Astrocyte of the cerebellum (primary cell): ENCODE data around the gene ADAMTS2.
"Not testable (repeated sequence)": the region's sequence is repeated elsewhere in the genome, so short reads cannot be mapped to it uniquely, and the experiment has no call there.

ENCODE experiments used
- DNase-seq: peaks from one replicate; pipeline ENCODE4 v3.0.0-alpha.2; 2011; ENCODE audit warnings: low read depth
- H3K4me3 ChIP-seq: 2 replicates; pipeline ENCODE4 v1.5.1; 2011; ENCODE audit warnings: mild to moderate bottlenecking, low read depth, low read length, moderate library complexity
- CTCF ChIP-seq: IDR thresholded peaks from 2 replicates; pipeline ENCODE4 v1.5.1; 2012; ENCODE audit warnings: low read length, low read depth, moderate library complexity, mild to moderate bottlenecking; ENCODE audit errors: missing control alignments
- in situ Hi-C: cut with HindIII; loops from 2 replicates; pipeline ENCODE4 v1.10.0; 2017; ENCODE audit warnings: low sequenced_read_pairs

Gene ADAMTS2

GRCh38 chr5:179112469-179113142 is 232.7 kb downstream of the ADAMTS2 start:
- H3K4me3 ChIP-seq = no peak overlapping the region
- TF ChIP-seq CTCF = no peak
- in situ Hi-C loops = no loop called here
- no peak for DNase-seq

GRCh38 chr5:179111267-179112207 is 233.7 kb downstream of the ADAMTS2 start:
- no peak overlapping the region for H3K4me3 ChIP-seq

GRCh38 chr5:179110528-179110927 is 234.7 kb downstream of the ADAMTS2 start:
- in situ Hi-C loops = no loop called here
- DNase-seq = no peak
- TF ChIP-seq CTCF = no peak
- no peak overlapping the region for H3K4me3 ChIP-seq

More at GRCh38 chr5:179111267-179112207, 233.7 kb downstream of the ADAMTS2 start:
- DNase-seq = no peak
- in situ Hi-C loops = no loop called here
- TF ChIP-seq CTCF = no peak

GRCh38 chr5:179101282-179101681 is 244.0 kb downstream of the ADAMTS2 start:
- H3K4me3 ChIP-seq, DNase-seq, in situ Hi-C loops: not testable (repeated sequence)

GRCh38 chr5:179089502-179089901 is 255.8 kb downstream of the ADAMTS2 start:
- H3K4me3 ChIP-seq = no peak overlapping the region
- in situ Hi-C loops = no loop called here
- no peak for TF ChIP-seq CTCF
- DNase-seq = no peak

- no peak overlapping the region for H3K4me3 ChIP-seq
- in situ Hi-C loops = no loop called here
- no peak for TF ChIP-seq CTCF
These were observed 264.5 kb downstream of the ADAMTS2 start for GRCh38 chr5:179080724-179081123.

More at GRCh38 chr5:179080724-179081123, 264.5 kb downstream of the ADAMTS2 start:
- DNase-seq = no peak
